IMR-90 (cell line): ENCODE measurements around the gene UGT3A1. TPM values are rescaled to one million over a fixed set of nuclear protein-coding genes. Genes with fewer than 3 reads are reported as not detected.

Experiments used
- ATAC-seq: fragments of 200-7000 bp; cut with Tn5 transposase; 2 replicates; pipeline ENCODE4 v1.9.1; 2020; ENCODE audit warnings: low read depth, mild to moderate bottlenecking, moderate library complexity
- BruUV-seq: library from RNA; stranded (reverse); fragments of 400-500 nt; replicated peaks from 2 replicates; lab custom pipeline; 2021; lab: Mats Ljungman, UMichigan
- CTCF ChIA-PET: fragments of 300-600 bp; formaldehyde crosslinking; extraction: SDS; loops from one replicate; lab custom pipeline; 2021; ENCODE audit warnings: antibody characterized with exemption; lab: Yijun Ruan, JAX
- POLR2A ChIA-PET: fragments of 300-600 bp; sonication (Branson Sonifier 250); formaldehyde crosslinking; loops from one replicate; lab custom pipeline; 2022; ENCODE audit warnings: antibody characterized with exemption; ENCODE audit not compliant: unreplicated experiment; lab: Charles Lee
- DNase-seq: peaks from one replicate; pipeline ENCODE4 v3.0.0; 2013
- H2AFZ ChIP-seq: replicated peaks from 2 replicates; pipeline ENCODE3; 2013; ENCODE audit warnings: low read length, mild to moderate bottlenecking; ENCODE audit not compliant: poor library complexity
- H2AK5ac ChIP-seq: 2 replicates; pipeline ENCODE4 v1.6.1; 2013; ENCODE audit warnings: low read depth, low read length, inconsistent platforms
- H2AK9ac ChIP-seq: replicated peaks from 2 replicates; pipeline ENCODE3; 2013; ENCODE audit warnings: mild to moderate bottlenecking, low read depth, low read length, moderate library complexity; ENCODE audit not compliant: poor library complexity
- H2BK120ac ChIP-seq: 2 replicates; pipeline ENCODE4 v1.6.1; 2013; ENCODE audit warnings: low read depth, low read length, inconsistent platforms
- H2BK15ac ChIP-seq: 3 replicates; pipeline ENCODE4 v1.6.1; 2013; ENCODE audit warnings: low read depth, low read length, inconsistent platforms
- H2BK20ac ChIP-seq: 2 replicates; pipeline ENCODE4 v1.6.1; 2013; ENCODE audit warnings: low read depth, mild to moderate bottlenecking, inconsistent platforms, low read length, moderate library complexity
- H2BK5ac ChIP-seq: 2 replicates; pipeline ENCODE4 v1.6.1; 2013; ENCODE audit warnings: mild to moderate bottlenecking, low read depth, low read length, inconsistent platforms; ENCODE audit not compliant: poor library complexity, severe bottlenecking
- H3K14ac ChIP-seq: replicated peaks from 2 replicates; pipeline ENCODE4 v1.6.1; 2013; ENCODE audit warnings: low read depth, low read length, inconsistent platforms
- H3K18ac ChIP-seq: 2 replicates; pipeline ENCODE4 v1.6.1; 2013; ENCODE audit warnings: low read depth, low read length, control low read depth
- H3K23ac ChIP-seq: 2 replicates; pipeline ENCODE4 v1.6.1; 2013; ENCODE audit warnings: low read depth, low read length, inconsistent platforms
- H3K27ac ChIP-seq: 2 replicates; pipeline ENCODE4 v1.5.1; 2013; ENCODE audit warnings: mild to moderate bottlenecking, control low read depth, low read length; ENCODE audit not compliant: insufficient read depth
- H3K27me3 ChIP-seq: 2 replicates; pipeline ENCODE4 v1.6.1; 2013; ENCODE audit warnings: low read length; ENCODE audit not compliant: control insufficient read depth, insufficient read depth
- H3K36me3 ChIP-seq: 2 replicates; pipeline ENCODE4 v1.6.1; 2013; ENCODE audit warnings: low read length, mixed read lengths; ENCODE audit not compliant: control insufficient read depth, insufficient read depth
- H3K4ac ChIP-seq: 2 replicates; pipeline ENCODE4 v1.6.1; 2013; ENCODE audit warnings: low read depth, low read length, inconsistent platforms
- H3K4me1 ChIP-seq: 2 replicates; pipeline ENCODE4 v1.6.1; 2013; ENCODE audit warnings: low read length, mixed read lengths; ENCODE audit not compliant: control insufficient read depth, insufficient read depth
- H3K4me2 ChIP-seq: 2 replicates; pipeline ENCODE4 v1.6.1; 2013; ENCODE audit warnings: low read depth, mild to moderate bottlenecking, control low read depth, low read length, moderate library complexity
- H3K4me3 ChIP-seq: 2 replicates; pipeline ENCODE4 v1.5.1; 2013; ENCODE audit warnings: low read depth, mild to moderate bottlenecking, control low read depth, low read length, moderate library complexity; ENCODE audit not compliant: insufficient read depth
- H3K56ac ChIP-seq: 2 replicates; pipeline ENCODE4 v1.6.1; 2013; ENCODE audit warnings: low read length, inconsistent platforms; ENCODE audit not compliant: insufficient read depth; ENCODE audit errors: extremely low read depth
- H3K79me1 ChIP-seq, 2 experiments: 2 replicates each; pipeline ENCODE4 v1.6.1; 2013; ENCODE audit warnings: low read length in 2 of 2, inconsistent platforms in 1 of 2, low read depth in 1 of 2
- H3K9ac ChIP-seq: 2 replicates; pipeline ENCODE4 v1.6.1; 2013; ENCODE audit warnings: low read depth, low read length, control low read depth
- H3K9me1 ChIP-seq: 2 replicates; pipeline ENCODE4 v1.6.1; 2013; ENCODE audit warnings: low read length, inconsistent platforms; ENCODE audit not compliant: insufficient read depth
- H3K9me3 ChIP-seq: 2 replicates; pipeline ENCODE4 v1.6.1; 2013; ENCODE audit warnings: low read length; ENCODE audit not compliant: control insufficient read depth, insufficient read depth
- H4K20me1 ChIP-seq: 2 replicates; pipeline ENCODE4 v1.6.1; 2013; ENCODE audit warnings: low read length, inconsistent platforms; ENCODE audit not compliant: insufficient read depth
- H4K5ac ChIP-seq: 2 replicates; pipeline ENCODE4 v1.6.1; 2013; ENCODE audit warnings: mild to moderate bottlenecking, low read depth, low read length, control low read depth
- H4K8ac ChIP-seq, 2 experiments: 2 replicates each; pipeline ENCODE4 v1.6.1; 2013; ENCODE audit warnings: low read depth in 2 of 2, low read length in 2 of 2, control low read depth in 1 of 2, inconsistent platforms in 1 of 2
- H4K91ac ChIP-seq: 2 replicates; pipeline ENCODE4 v1.6.1; 2013; ENCODE audit warnings: low read depth, low read length, inconsistent platforms; ENCODE audit not compliant: insufficient read depth
- BHLHE40 ChIP-seq: fragments of 150-350 bp; IDR thresholded peaks from 2 replicates; pipeline ENCODE4 v1.6.1; 2016; ENCODE audit warnings: mild to moderate bottlenecking, low read depth, low read length
- CEBPB ChIP-seq: IDR thresholded peaks from 2 replicates; pipeline ENCODE4 v1.6.1; 2012; ENCODE audit warnings: low read depth, low read length, improper control_type of control experiment
- CHD1 ChIP-seq: IDR thresholded peaks from 2 replicates; pipeline ENCODE4 v1.6.1; 2012; ENCODE audit warnings: low read depth, low read length, improper control_type of control experiment
- FOS ChIP-seq: fragments of 150-350 bp; IDR thresholded peaks from 2 replicates; pipeline ENCODE4 v1.6.1; 2016; ENCODE audit warnings: low read depth, low read length
- MAFK ChIP-seq: IDR thresholded peaks from 2 replicates; pipeline ENCODE4 v1.6.1; 2012; ENCODE audit warnings: low read depth, low read length, improper control_type of control experiment
- MAZ ChIP-seq: IDR thresholded peaks from 2 replicates; pipeline ENCODE4 v1.6.1; 2012; ENCODE audit warnings: low read depth, mild to moderate bottlenecking, low read length, improper control_type of control experiment, moderate library complexity, borderline replicate concordance
- MXI1 ChIP-seq: IDR thresholded peaks from 2 replicates; pipeline ENCODE4 v1.6.1; 2012; ENCODE audit warnings: low read depth, mild to moderate bottlenecking, low read length, moderate library complexity, borderline replicate concordance
- NFE2L2 ChIP-seq: fragments of 150-350 bp; IDR thresholded peaks from 2 replicates; pipeline ENCODE4 v1.6.1; 2016; ENCODE audit warnings: low read depth, mild to moderate bottlenecking, low read length
- POLR2A ChIP-seq: IDR thresholded peaks from 2 replicates; pipeline ENCODE4 v1.6.1; 2012; ENCODE audit warnings: mild to moderate bottlenecking, low read depth, low read length
- RAD21 ChIP-seq: IDR thresholded peaks from 2 replicates; pipeline ENCODE4 v1.6.1; 2012; ENCODE audit warnings: low read length, improper control_type of control experiment
- RCOR1 ChIP-seq: IDR thresholded peaks from 2 replicates; pipeline ENCODE4 v1.6.1; 2012; ENCODE audit warnings: mild to moderate bottlenecking, low read length, improper control_type of control experiment; ENCODE audit not compliant: insufficient replicate concordance
- RFX5 ChIP-seq: IDR thresholded peaks from 2 replicates; pipeline ENCODE4 v1.8.0; 2012; ENCODE audit warnings: low read depth, mild to moderate bottlenecking, low read length, moderate library complexity
- SMC3 ChIP-seq: fragments of 150-350 bp; IDR thresholded peaks from 2 replicates; pipeline ENCODE4 v1.6.1; 2016; ENCODE audit warnings: low read depth, mild to moderate bottlenecking, antibody characterized with exemption, low read length, moderate library complexity
- dilution Hi-C: fragments of 300-500 bp; cut with HindIII; formaldehyde crosslinking; loops from one replicate; pipeline ENCODE4 v1.14.3; 2018; ENCODE audit warnings: low sequenced_read_pairs; ENCODE audit not compliant: unreplicated experiment
- in situ Hi-C: fragments of 300-500 bp; cut with MboI; formaldehyde crosslinking; loops from 3 replicates; pipeline ENCODE4 v1.14.3; 2019; ENCODE audit warnings: low sequenced_read_pairs, inconsistent platforms, mixed read lengths
- intact Hi-C: fragments of 100-400 bp; cut with micrococcal nuclease; formaldehyde crosslinking; loops from 2 replicates; pipeline ENCODE4 v1.10.0; 2022
- polyA plus RNA-seq, 3 experiments: library from polyadenylated mRNA; depleted of rRNA; stranded (reverse); fragments of >200 nt; gene quantifications; 2 replicates each; pipeline ENCODE4 v1.2.3, GENCODE V29; 2012; ENCODE audit warnings: low replicate concordance in 1 of 3
- total RNA-seq: library from RNA; depleted of rRNA; stranded (reverse); fragments of >200 nt; gene quantifications from 2 replicates; pipeline ENCODE4 v1.2.3, GENCODE V29; 2012
- TF ChIP-seq, protein P1 (sequence below): fragments of 150-350 bp; IDR thresholded peaks from 2 replicates; pipeline ENCODE4 v1.6.1; 2016; ENCODE audit warnings: low read depth, mild to moderate bottlenecking, low read length, moderate library complexity, borderline replicate concordance
- TF ChIP-seq, protein P2 (sequence below): conservative IDR thresholded peaks from 2 replicates; pipeline ENCODE4 v1.5.1; 2012; ENCODE audit warnings: mild to moderate bottlenecking, low read depth, low read length, improper control_type of control experiment
- TF ChIP-seq, protein P3 (sequence below): fragments of 150-350 bp; IDR thresholded peaks from 2 replicates; pipeline ENCODE4 v1.6.1; 2017; ENCODE audit warnings: mild to moderate bottlenecking, antibody characterized with exemption, low read length, low read depth

UGT3A1 gene
- total and polyA plus RNA-seq, 2 of the 4 experiments (the other 2 are of a cell fraction), result not detected

DNA sequence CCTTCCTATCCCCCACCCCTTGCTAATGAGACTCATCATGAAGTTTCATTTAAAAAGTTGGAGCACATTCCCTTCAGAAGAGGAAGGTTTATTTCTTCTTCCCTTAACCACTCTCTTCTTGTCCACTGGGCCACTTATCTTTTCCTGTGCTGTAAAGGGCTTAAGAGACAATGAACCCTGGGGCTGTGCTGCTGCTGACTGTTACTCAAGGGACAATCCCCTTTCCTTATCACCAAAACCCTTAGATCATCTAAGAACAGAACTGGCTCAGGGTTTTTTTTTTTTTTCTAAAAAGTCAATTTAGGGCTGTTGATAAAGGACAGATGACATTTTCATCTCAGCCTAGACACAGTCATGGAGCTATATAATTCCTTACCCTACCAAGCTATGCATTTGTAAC is 82.4 kb downstream of the UGT3A1 start:
- H3K79me1 ChIP-seq, result no peaks in the 10 kb centered on the region
- H3K9me1 ChIP-seq, result no peaks in the 10 kb centered on the region
- H3K23ac ChIP-seq, result no peak overlapping the region
- H3K27me3 ChIP-seq, result no peaks in the 10 kb centered on the region
- CTCF ChIA-PET, result interaction anchor here (1.1 kb wide), 1 partner anchor 16 kb away, joined by 5 read pairs; no protein-coding TSS in a partner anchor
- no peak overlapping the region for H2AFZ ChIP-seq
- H3K27ac ChIP-seq, result no peak overlapping the region
- no peak overlapping the region for H3K4ac ChIP-seq
- no peak overlapping the region for H2AK5ac ChIP-seq
- 0 out of 3 replicates have a peak overlapping the region, but pooled peaks have one; percentile 1 for H2BK15ac ChIP-seq
- ATAC-seq, result no peak
- in situ Hi-C loops (no loop called here), intact Hi-C loops (no loop called here), dilution Hi-C loops (no loop called here)
- H2BK20ac ChIP-seq, result no peak overlapping the region
- no peaks in the 10 kb centered on the region for H3K4me1 ChIP-seq
- BruUV-seq, result no TSS peak
- no peak overlapping the region for H4K91ac ChIP-seq
- H4K5ac ChIP-seq, result no peak overlapping the region
- no peak overlapping the region for H3K4me2 ChIP-seq
- no peak overlapping the region for H3K18ac ChIP-seq
- TF ChIP-seq, protein P1, sequence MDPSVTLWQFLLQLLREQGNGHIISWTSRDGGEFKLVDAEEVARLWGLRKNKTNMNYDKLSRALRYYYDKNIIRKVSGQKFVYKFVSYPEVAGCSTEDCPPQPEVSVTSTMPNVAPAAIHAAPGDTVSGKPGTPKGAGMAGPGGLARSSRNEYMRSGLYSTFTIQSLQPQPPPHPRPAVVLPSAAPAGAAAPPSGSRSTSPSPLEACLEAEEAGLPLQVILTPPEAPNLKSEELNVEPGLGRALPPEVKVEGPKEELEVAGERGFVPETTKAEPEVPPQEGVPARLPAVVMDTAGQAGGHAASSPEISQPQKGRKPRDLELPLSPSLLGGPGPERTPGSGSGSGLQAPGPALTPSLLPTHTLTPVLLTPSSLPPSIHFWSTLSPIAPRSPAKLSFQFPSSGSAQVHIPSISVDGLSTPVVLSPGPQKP, result no peak
- TF ChIP-seq MAZ (no peak), RAD21 (no peak), BHLHE40 (no peak), CHD1 (no peak), CEBPB (no peak), RFX5 (no peak), SMC3 (no peak), MXI1 (no peak), RCOR1 (no peak), FOS (no peak), MAFK (no peak), NFE2L2 (no peak), POLR2A (no peak)
- TF ChIP-seq, protein P2, sequence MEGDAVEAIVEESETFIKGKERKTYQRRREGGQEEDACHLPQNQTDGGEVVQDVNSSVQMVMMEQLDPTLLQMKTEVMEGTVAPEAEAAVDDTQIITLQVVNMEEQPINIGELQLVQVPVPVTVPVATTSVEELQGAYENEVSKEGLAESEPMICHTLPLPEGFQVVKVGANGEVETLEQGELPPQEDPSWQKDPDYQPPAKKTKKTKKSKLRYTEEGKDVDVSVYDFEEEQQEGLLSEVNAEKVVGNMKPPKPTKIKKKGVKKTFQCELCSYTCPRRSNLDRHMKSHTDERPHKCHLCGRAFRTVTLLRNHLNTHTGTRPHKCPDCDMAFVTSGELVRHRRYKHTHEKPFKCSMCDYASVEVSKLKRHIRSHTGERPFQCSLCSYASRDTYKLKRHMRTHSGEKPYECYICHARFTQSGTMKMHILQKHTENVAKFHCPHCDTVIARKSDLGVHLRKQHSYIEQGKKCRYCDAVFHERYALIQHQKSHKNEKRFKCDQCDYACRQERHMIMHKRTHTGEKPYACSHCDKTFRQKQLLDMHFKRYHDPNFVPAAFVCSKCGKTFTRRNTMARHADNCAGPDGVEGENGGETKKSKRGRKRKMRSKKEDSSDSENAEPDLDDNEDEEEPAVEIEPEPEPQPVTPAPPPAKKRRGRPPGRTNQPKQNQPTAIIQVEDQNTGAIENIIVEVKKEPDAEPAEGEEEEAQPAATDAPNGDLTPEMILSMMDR, result no peak
- TF ChIP-seq, protein P3, sequence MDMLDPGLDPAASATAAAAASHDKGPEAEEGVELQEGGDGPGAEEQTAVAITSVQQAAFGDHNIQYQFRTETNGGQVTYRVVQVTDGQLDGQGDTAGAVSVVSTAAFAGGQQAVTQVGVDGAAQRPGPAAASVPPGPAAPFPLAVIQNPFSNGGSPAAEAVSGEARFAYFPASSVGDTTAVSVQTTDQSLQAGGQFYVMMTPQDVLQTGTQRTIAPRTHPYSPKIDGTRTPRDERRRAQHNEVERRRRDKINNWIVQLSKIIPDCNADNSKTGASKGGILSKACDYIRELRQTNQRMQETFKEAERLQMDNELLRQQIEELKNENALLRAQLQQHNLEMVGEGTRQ, result no peak
- no peak overlapping the region for H3K4me3 ChIP-seq
- no peaks in the 10 kb centered on the region for H4K20me1 ChIP-seq
- no peak overlapping the region for H3K14ac ChIP-seq
- H3K9ac ChIP-seq, result no peak overlapping the region
- no peak overlapping the region for H3K56ac ChIP-seq
- no peak overlapping the region for H2BK120ac ChIP-seq
- no peak overlapping the region for H2BK5ac ChIP-seq
- no peaks in the 10 kb centered on the region for H3K36me3 ChIP-seq
- POLR2A ChIA-PET, result no interaction called here
- H3K9me3 ChIP-seq, result peaks cover 3% of the 10 kb centered on the region; the same call in 1 of the 2 replicates
- no peak overlapping the region for H4K8ac ChIP-seq
- no peak overlapping the region for H2AK9ac ChIP-seq
- no peak for DNase-seq
